GM19468 (cell line): ENCODE data around the gene RNPEPL1.
"Not testable (repeated sequence)": the region's sequence is repeated elsewhere in the genome, so short reads cannot be mapped to it uniquely, and the experiment has no call there.

Source experiments
- ATAC-seq: cut with Tn5 transposase; IDR thresholded peaks from one replicate; pipeline ENCODE4 v1.9.1; 2021; ENCODE audit warnings: mild to moderate bottlenecking, moderate library complexity, moderate number of reproducible peaks; ENCODE audit not compliant: unreplicated experiment; ENCODE audit errors: extremely low read depth

The RNPEPL1 gene

GRCh38 chr2:240602266-240603050 is 34.2 kb downstream of the RNPEPL1 start:
- no peak for ATAC-seq

DNA sequence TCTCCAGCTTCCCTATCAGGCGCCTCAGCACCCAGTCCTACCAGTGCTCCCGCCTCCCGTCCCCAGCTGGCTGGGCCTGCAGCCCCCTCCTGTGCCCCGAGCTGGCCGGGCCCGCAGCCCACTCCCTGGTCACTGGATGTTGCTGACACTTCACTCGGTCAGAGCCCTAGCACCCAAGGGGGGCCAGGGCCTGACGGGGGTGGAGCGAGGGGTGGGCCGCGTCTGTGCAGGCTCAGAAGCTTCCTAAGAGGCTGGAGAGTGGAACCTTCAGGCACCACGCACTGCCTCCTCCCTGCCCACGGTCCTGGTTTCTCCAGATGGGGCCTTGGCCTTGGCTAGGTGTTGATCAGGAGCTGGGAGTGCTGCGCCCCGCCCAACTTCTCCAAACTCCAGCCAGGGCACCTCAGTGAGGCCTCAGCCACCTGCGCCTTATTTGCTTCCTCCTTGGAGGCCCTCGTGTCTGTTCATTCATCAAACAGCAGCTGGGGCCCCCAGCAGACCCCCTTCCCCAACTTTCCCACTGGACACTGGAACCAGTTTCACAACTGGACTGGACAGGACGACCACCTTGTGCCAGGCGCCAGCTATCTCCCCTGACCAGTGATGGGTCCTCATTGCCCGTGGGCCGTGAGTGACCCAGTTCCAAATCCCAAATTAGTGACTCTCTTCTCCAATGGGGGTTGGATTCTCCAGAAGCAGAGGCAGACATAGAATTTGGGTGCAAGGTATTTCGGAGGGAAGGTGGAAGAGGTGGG is 35.0 kb downstream of the RNPEPL1 start:
- no peak for ATAC-seq

DNA sequence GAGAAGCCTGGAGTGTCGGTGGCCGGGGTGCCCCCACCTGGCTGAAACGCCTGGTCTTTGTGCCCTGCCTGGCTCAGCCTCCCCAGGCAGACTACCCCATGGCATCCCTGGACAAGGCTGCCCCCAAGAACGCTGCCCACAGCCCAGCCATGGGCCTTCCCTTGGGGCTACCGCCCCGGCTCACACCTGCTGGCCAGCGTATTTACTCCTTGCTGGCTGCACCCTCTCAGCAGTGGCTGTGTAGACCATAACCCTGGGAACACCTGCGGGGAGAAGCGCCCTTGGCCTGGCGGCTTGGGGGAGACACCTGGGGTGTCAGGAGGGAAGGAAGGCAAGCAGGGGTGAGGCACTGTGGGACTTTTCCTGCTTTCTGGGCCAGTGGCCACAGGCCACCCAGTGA is 35.6 kb downstream of the RNPEPL1 start:
- ATAC-seq = no peak

- no peak for ATAC-seq
These were observed 36.1 kb downstream of the RNPEPL1 start for GRCh38 chr2:240604291-240604938.

GRCh38 chr2:240604939-240605716 is 36.8 kb downstream of the RNPEPL1 start:
- no peak for ATAC-seq

DNA sequence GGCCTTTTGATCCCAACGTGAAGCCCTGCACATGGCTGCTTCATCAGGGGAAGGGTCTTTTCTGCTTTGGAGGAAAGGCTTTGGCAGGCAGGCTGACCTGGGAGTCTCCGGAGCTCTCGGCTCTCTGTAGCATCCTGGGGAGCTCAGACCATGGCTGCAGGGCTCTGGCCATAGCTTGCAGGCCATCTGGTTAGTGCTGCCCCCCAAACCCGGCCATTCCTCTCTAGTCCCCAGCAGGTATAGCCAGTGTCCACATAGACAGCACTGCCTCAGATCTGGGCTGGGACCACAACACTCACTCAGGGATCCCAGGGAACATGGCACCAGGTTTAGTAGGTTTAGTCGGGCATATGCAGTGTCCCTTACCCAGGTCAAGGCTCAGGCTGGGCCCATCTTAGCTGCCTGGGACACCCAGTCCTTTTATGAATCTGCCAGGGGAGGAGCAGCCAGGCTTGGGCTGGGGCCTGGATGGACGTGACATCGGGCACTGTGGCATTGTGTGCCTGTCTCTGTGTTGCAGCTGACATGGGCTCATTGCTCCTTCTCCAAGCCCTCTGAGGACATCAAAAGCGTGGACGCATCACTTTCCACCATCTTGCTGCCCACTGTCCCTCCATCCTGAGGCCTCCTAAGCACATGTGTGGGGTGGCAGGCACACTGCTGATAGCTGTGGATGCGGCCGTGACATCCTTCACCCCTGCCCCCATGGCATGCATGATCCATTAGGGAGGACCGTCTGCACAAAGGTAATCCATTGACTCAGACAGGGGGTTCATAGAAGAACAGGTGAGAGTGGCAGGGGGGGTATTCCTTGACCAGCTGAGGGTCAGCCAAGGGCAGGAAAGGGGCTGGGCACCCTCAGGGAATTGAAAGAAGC is 37.8 kb downstream of the RNPEPL1 start:
- no peak for ATAC-seq

GRCh38 chr2:240611601-240612210 is 43.4 kb downstream of the RNPEPL1 start:
- no peak for ATAC-seq

DNA sequence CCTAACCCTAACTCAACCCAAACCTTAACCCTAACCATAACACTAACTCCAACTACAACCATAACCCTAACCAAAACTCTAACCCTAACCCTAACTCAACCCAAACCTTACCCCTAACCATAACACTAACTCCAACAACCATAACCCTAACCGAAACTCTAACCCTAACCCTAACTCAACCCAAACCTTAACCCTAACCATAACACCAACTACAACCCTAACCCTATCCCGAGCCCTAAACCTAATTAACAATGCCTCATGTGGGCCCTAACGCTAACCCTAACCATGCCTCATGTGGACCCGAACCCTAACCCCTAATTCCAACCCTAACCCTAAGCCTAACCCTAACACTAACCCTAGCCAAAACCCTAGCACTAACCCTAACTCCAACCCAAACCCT is 45.5 kb downstream of the RNPEPL1 start:
- ATAC-seq = no peak

GRCh38 chr2:240614391-240614790 is 46.1 kb downstream of the RNPEPL1 start:
- ATAC-seq = no peak

- no peak for ATAC-seq
These were observed 47.1 kb downstream of the RNPEPL1 start for GRCh38 chr2:240615396-240615795.

- ATAC-seq = no peak
These were observed 47.7 kb downstream of the RNPEPL1 start for GRCh38 chr2:240615820-240616547.

- not testable (repeated sequence) for ATAC-seq
These were observed 48.8 kb downstream of the RNPEPL1 start for GRCh38 chr2:240616860-240617666.

GRCh38 chr2:240618776-240619175 is 50.5 kb downstream of the RNPEPL1 start:
- ATAC-seq = no peak

DNA sequence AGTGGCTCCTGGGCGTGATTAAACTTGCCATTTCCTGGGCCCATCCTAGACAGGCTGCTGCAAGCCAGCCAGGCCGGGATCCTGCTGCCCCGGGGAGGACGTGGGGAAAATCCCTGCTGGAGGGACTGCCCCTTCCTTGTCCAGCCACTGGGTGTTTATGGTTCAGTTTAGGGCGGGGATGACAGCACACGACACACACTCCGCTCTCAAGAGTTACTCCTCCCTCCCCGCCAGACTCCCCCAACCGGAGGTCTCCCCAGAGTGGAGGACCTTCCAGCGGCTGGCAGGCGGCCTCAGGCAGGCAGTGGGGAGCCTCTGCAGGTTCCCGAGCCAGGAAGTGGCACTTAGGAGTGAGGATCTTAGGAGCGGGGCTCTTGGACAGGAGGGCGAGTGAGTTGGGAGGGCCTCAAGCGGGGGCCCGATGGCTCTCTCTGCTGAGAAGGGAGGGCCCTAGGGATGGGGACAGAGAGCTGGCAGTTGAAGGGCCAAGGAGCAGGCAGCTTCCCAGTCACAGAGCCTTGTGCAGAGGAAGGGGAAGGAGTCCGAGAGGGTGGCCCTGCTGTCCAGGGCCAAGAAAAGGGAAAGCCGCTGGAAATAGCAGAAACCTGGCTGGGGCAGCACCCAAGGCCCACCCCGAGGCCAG is 51.3 kb downstream of the RNPEPL1 start:
- no peak for ATAC-seq

DNA sequence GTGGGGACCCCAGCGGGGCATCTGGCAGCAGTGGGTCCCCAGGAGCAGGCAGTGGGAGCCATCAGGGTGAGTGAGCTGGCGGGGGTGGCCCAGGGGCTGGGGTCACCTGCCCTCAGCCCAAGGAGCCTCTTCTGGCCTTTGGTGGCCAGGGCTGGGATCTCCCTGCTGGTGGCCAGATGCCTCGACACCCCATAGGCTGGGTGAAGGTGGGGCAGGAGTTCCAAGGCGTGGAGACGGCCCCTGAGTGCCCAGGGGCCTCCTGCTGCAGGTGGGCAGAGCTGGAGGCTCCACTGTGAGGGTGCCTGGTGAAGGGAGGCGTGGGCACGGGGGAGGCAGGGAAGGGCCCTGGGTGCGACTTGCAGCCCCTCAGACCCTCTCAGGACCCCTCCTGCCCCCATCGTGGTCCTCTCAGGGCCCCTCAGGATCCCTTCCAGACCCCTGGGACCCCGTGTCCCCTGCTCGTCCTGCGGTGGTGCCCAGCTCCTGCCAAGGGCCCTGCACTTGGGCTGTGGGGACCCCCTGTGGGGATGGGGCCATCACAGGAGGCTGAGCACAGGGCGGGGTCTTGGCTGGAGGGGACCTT is 52.0 kb downstream of the RNPEPL1 start:
- ATAC-seq = no peak

DNA sequence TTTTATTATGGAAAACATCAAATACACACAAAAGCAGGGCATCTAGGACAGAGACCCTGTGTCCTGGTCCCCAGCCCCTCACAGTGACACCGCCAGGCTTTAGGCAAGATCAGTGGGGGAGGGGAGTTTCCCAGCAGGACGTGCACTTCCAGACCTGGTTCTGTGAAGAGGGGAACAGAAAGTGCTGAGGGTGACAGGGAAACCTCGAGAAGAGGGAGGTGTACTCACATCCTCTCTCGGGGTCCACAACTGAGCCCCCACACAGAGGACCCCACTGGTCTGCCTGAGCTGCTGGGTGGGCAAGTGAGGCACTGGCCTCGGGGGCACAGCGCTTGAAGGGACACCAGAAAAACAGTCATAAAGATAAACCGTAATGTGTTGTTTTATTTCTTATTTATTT is 52.6 kb downstream of the RNPEPL1 start:
- no peak for ATAC-seq

GRCh38 chr2:240622060-240622411 is 53.8 kb downstream of the RNPEPL1 start:
- no peak for ATAC-seq
